ENCODE measurements around the gene SLC38A8. TPM values are rescaled to one million over a fixed set of nuclear protein-coding genes. Genes with fewer than 3 reads are reported as not detected.

Gene SLC38A8
- total RNA-seq, 1 donor from 2014 or later: not detected

DNA sequence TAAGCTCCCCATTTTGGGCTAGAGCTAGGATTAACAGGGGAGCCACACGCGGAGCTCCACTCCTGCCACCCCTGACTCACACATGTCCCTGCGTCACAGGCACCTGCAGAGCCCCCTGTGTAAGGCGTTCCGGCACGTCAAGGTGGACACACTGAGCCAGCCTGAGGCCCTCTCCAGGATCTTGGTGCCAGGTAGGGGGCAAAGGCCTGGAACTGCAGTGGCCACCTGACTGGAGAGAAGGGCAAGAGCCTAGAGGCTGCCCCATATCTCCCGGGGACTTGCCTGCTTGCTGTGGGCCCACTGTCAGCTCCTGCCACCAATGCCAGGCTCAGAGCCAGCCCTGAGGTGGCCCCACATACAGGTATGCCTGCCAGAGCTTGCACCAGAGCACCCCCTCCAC lies 40.9 kb downstream of the SLC38A8 start:
- H3K9me3 Mint-ChIP-seq: no peaks in the 10 kb centered on the region
- no peaks in the 10 kb centered on the region for H3K4me1 Mint-ChIP-seq
- no peak overlapping the region for H3K4me3 Mint-ChIP-seq
- H3K27me3 Mint-ChIP-seq: no peaks in the 10 kb centered on the region
- intact Hi-C loops (cut with micrococcal nuclease): no loop called here
- H3K27ac Mint-ChIP-seq: no peak overlapping the region
- H3K36me3 Mint-ChIP-seq (ENCODE audit: low read depth): no peaks in the 10 kb centered on the region
- DNase-seq: no peak

DNA sequence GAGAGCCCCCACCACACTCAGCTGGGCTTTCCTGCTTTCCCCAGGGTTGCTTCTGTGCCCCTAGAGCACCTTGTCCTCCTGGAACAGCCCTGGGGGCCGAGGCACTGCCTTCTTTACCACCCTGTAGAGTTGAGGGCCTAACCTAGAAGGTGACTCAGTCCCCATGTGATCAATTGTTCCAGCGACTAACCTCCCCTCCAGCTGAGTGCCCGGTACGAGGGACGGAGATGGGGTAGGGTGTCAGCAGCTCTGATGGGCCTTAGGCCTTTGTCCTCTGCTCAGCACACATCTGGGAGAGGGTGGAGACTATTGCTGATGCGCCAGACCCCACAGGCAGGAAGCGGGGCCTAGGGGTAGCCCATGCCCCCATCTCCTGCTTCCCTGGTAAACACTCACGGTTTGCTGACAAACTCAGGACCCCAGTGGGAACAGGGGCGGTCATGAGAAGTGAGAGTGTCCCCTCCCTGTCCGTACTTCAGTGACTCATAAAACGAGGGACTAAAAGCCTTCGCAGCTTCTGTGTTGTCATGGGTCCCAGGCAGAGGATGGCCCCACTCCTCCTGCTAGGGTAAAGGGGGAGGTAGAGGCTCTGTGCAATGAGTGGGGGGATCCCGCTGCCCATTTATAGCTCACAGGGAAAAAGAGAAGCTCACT lies 41.5 kb downstream of the SLC38A8 start:
- Mint-ChIP-seq H3K4me1 (no peaks in the 10 kb centered on the region), H3K27ac (no peak overlapping the region), H3K36me3 (ENCODE audit: low read depth) (no peaks in the 10 kb centered on the region), H3K27me3 (no peaks in the 10 kb centered on the region), H3K9me3 (no peaks in the 10 kb centered on the region), H3K4me3 (no peak overlapping the region)
- DNase-seq: no peak
- intact Hi-C loops (cut with micrococcal nuclease): no loop called here

DNA sequence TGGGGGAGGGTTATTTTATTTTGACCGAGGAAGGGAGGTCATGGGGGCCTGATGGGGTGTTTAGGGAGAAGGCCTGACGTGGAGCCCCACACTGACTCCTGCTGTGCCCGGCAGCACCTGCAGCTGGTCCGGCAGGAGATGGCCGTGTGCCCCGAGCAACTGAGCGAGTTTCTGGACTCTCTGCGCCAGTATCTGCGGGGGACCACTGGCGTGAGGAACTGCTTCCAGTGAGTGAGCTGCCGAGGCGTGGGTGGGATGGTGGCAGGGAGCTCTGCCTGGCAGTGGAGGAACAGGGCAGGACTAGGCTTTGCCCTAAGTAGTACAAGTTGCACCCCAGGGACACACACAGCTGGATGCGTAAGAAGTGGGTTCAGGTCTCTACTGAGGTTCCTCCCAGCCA lies 44.5 kb downstream of the SLC38A8 start:
- H3K9me3 Mint-ChIP-seq: no peaks in the 10 kb centered on the region
- H3K27ac Mint-ChIP-seq: no peak overlapping the region
- no peak overlapping the region for H3K4me3 Mint-ChIP-seq
- peaks cover 6% of the 10 kb centered on the region for H3K27me3 Mint-ChIP-seq
- intact Hi-C loops (cut with micrococcal nuclease): no loop called here
- H3K4me1 Mint-ChIP-seq: no peaks in the 10 kb centered on the region
- no peaks in the 10 kb centered on the region for H3K36me3 Mint-ChIP-seq (ENCODE audit: low read depth)
- DNase-seq: no peak

DNA sequence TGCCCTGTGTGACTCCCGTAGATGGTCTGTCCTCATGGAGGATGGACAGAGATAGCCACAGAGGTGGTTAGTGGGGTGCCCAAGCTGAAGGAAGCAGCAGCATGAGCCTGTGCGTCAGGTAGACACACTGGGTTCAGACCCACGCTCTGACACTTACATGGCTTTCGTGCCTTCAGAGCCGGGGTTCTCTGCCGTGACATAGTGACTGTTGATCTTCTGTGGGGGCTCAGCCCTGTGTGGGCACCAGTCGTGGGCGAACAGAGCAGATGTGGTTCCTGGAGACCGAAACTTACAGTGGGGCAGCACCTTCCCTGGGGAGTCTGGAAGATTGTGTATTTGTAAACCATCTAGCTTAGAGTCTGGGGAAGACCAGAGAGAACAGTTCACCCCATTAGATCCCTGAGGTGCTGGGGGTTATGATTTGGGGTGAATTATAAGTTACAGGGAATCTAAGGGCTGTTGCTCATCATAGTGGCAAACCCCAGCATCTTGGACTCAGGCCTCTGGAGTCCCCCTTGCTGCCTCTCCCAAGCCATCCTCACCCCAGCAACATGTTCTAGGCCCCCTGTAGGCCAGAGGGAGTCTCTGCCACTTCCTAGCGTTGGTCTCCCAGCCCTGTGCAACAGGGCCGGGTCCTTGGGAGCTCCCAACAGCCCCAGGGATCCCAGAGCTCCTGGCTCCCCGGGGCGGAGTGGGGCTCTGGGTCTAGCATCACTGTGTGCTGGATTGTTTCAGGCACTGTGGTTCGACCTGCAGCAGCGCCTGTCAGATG lies 45.9 kb downstream of the SLC38A8 start:
- Mint-ChIP-seq H3K4me3 (no peak overlapping the region), H3K4me1 (no peaks in the 10 kb centered on the region), H3K27ac (no peak overlapping the region), H3K36me3 (ENCODE audit: low read depth) (no peaks in the 10 kb centered on the region), H3K27me3 (peaks cover 6% of the 10 kb centered on the region), H3K9me3 (no peaks in the 10 kb centered on the region)
- DNase-seq: no peak
- intact Hi-C loops (cut with micrococcal nuclease): no loop called here

DNA sequence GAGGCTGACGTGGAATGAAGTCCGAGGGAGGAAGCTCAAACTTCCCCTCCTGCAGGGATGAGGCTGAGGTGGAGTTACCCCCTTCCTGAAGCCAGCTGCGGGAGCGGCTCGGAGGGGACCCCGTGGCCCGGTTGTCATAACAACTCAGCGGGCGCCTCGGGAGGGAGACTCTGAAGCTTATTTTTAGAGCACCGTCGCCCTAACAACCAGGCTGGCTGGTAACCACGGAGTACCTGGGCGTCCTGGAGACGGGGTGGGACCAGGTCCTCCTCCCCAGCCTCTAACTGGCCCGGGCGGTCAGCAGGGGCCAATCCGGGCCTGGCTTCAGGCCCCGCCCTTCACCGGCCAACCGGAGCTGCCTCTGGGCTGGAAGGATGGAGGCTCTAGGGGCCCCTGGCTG lies 46.8 kb downstream of the SLC38A8 start:
- Mint-ChIP-seq H3K4me1 (no peaks in the 10 kb centered on the region), H3K27me3 (peaks cover 6% of the 10 kb centered on the region), H3K36me3 (ENCODE audit: low read depth) (no peaks in the 10 kb centered on the region), H3K9me3 (no peaks in the 10 kb centered on the region), H3K27ac (no peak overlapping the region), H3K4me3 (no peak overlapping the region)
- intact Hi-C loops (cut with micrococcal nuclease): no loop called here
- no peak for DNase-seq

DNA sequence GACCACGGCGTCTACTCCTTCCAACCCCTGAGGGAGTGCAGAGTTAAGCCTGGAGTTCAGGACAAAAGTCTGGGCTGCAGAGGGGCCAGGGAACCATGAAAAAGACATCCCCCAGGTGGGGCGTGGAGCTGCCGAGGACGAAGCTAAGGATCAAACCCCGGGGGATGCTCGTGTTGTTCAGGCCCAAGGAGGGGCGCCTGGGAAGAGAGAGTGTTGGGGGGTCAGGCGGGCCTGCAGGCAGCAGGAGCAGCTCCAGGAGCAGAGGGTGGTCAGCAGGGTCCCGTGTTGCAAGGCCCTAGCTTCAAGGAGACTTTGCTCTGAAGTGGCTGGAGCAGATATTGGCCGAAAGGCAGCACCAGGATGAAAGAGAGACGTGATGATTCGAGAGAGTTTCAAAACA lies 47.9 kb downstream of the SLC38A8 start:
- Mint-ChIP-seq H3K4me1 (no peaks in the 10 kb centered on the region), H3K9me3 (no peaks in the 10 kb centered on the region), H3K27ac (no peak overlapping the region), H3K27me3 (peaks cover 8% of the 10 kb centered on the region), H3K4me3 (no peak overlapping the region), H3K36me3 (ENCODE audit: low read depth) (no peaks in the 10 kb centered on the region)
- no peak for DNase-seq
- intact Hi-C loops (cut with micrococcal nuclease): no loop called here

DNA sequence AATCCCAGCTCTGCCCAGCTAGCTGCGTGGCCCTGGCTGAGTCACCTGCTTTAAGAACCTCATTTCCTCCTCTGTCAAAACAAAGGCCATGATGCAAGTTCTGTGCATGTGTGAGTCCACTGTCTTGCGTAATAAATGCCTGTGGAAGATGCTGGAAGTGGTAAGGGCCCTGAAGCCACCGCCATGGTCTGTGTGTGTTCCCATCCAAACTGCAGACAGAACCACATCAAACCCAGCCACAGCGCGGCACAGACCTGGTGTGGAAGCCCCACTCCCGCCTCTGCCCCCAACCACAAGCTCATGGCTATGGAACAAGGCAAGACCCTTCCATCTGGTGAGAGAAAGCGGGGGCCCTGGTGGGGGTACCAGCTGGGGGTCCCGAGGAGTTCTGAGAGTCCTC lies 48.5 kb downstream of the SLC38A8 start:
- DNase-seq: no peak
- Mint-ChIP-seq H3K27me3 (peaks cover 8% of the 10 kb centered on the region), H3K4me3 (no peak overlapping the region), H3K36me3 (ENCODE audit: low read depth) (no peaks in the 10 kb centered on the region), H3K9me3 (no peaks in the 10 kb centered on the region), H3K4me1 (no peaks in the 10 kb centered on the region), H3K27ac (no peak overlapping the region)
- intact Hi-C loops (cut with micrococcal nuclease): no loop called here

DNA sequence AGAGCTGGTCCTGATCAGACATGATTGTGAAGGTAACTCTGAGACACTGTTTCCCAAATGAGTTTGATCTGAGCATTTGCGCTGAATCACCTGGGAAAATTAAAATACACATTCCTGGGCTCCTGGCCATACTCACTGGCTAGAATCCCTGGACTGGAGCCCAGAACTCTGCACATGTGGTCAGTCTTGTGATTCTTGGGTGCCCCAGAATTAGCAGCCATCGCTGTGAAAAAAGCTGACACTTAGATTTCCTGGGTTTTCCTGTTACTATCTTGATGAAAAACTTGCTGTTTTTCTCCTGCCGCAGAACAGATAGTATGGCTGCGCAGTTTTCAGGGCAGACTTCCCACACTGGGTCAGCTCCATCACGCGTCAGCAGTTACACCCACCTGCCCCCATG lies 50.0 kb downstream of the SLC38A8 start:
- no peak for DNase-seq
- Mint-ChIP-seq H3K27me3 (peaks cover 12% of the 10 kb centered on the region), H3K27ac (no peak overlapping the region), H3K4me3 (no peak overlapping the region), H3K4me1 (no peaks in the 10 kb centered on the region), H3K9me3 (no peaks in the 10 kb centered on the region), H3K36me3 (ENCODE audit: low read depth) (no peaks in the 10 kb centered on the region)
- intact Hi-C loops (cut with micrococcal nuclease): no loop called here

DNA sequence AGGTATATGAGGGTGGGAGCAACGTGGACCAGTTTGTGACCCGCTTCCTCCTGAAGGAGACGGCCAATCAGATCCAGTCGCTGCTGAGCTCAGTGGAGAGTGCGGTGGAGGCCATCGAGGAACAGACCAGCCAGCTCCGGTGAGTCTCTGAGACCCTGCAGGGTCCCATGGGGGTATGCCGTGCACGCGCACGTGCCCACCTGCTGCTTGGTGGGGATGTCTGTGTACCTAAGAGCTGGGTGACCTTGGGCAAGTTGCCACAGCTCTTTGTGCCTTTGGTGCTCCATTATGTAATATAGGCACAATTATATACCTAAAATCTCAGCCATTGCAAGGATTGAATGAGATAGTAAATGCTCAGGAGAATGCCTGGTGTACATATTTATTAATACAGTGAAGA lies 52.1 kb downstream of the SLC38A8 start:
- no peak for DNase-seq
- Mint-ChIP-seq H3K27ac (no peak overlapping the region), H3K36me3 (ENCODE audit: low read depth) (no peaks in the 10 kb centered on the region), H3K27me3 (peaks cover 15% of the 10 kb centered on the region), H3K9me3 (no peaks in the 10 kb centered on the region), H3K4me1 (no peaks in the 10 kb centered on the region), H3K4me3 (no peak overlapping the region)
- intact Hi-C loops (cut with micrococcal nuclease): no loop called here

DNA sequence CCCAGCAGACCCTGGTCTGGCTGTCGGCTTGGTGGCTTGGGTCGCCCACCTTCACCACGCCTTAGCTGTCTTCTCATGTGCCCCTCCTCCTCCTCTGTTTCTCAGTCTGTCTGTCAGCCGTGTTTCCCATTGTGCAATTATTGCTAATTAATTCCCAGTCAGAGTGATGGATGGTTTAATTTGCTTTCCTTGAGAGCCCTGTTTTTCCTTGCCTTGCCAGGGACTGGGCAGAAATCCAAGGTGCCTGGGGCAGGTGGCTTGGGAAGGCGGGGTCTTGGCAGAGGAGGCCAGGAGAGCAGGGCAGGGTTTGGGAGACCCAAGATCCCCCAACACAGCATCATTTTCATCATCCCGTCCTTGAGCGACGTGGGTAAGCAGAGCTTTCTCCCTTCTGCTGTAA lies 53.3 kb downstream of the SLC38A8 start:
- no peaks in the 10 kb centered on the region for H3K36me3 Mint-ChIP-seq (ENCODE audit: low read depth)
- no peak for DNase-seq
- intact Hi-C loops (cut with micrococcal nuclease): no loop called here
- peaks cover 14% of the 10 kb centered on the region for H3K27me3 Mint-ChIP-seq
- no peak overlapping the region for H3K4me3 Mint-ChIP-seq
- no peak overlapping the region for H3K27ac Mint-ChIP-seq
- no peaks in the 10 kb centered on the region for H3K9me3 Mint-ChIP-seq
- H3K4me1 Mint-ChIP-seq: no peaks in the 10 kb centered on the region

DNA sequence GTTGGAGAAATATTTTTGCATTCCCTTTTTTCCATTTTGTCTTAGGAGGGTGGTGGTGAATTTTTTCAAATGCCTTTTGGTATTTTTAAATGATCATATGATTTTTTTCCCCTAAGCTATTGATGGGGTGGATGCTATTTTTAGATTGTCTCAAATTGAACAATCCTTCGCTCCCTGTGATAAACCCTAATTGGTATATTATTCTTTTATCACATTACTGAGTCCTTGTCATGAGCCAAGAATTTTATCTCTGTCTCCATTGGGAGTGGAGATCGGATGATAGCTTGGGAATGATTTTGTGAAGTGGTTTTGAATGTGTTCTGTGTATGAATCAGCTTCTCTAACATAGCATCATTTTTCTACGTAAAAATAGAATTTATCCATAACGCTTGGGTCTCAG lies 59.1 kb downstream of the SLC38A8 start:
- no peak for DNase-seq
- H3K27me3 Mint-ChIP-seq: peaks cover 5% of the 10 kb centered on the region
- H3K4me1 Mint-ChIP-seq: no peaks in the 10 kb centered on the region
- no peaks in the 10 kb centered on the region for H3K9me3 Mint-ChIP-seq
- H3K27ac Mint-ChIP-seq: no peak overlapping the region
- no peak overlapping the region for H3K4me3 Mint-ChIP-seq
- H3K36me3 Mint-ChIP-seq (ENCODE audit: low read depth): no peaks in the 10 kb centered on the region
- intact Hi-C loops (cut with micrococcal nuclease): no loop called here

DNA sequence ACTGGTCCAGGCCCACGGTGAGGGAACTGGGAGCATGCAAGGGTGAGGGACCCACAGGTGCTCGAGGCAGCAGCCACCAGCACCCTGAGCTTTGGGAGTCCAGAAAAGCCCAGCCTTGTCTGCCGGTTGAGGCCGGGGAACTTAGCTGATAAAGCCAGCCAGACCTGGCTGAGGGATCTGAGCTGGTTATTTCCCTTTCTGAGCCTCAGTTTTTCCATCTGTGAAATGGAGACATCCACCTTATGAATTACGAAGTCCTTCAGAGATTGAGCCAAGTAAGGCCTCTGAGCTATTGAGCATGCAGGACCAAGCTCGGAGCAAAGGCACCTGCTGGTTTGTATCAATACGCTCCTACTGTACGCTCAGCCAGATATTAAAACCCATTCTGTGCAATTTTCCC lies 60.8 kb downstream of the SLC38A8 start:
- intact Hi-C loops (cut with micrococcal nuclease): no loop called here
- Mint-ChIP-seq H3K4me1 (no peaks in the 10 kb centered on the region), H3K36me3 (ENCODE audit: low read depth) (no peaks in the 10 kb centered on the region), H3K27me3 (no peaks in the 10 kb centered on the region), H3K27ac (no peak overlapping the region), H3K9me3 (no peaks in the 10 kb centered on the region), H3K4me3 (no peak overlapping the region)
- no peak for DNase-seq

DNA sequence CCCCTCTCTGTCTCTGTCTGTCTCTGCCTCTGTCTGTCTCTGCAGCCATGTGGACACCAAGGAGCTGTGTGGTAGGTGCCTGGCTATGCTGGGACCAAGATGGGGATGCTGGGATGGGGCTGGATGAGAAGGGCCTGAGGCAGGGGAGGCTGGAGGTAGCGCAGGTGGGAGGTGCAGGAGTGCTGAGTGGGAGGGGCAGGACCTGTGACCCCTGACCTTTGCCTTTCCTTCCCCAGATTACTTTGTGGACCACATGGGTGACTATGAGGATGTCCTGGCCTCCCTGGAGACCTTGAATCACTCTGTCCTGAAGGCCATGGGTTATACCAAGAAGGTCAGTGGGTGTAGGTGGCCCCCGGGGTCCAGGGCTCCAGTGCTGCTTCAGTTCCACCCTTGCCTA lies 61.8 kb downstream of the SLC38A8 start:
- no peaks in the 10 kb centered on the region for H3K9me3 Mint-ChIP-seq
- H3K4me3 Mint-ChIP-seq: no peak overlapping the region
- intact Hi-C loops (cut with micrococcal nuclease): no loop called here
- DNase-seq: no peak
- no peaks in the 10 kb centered on the region for H3K36me3 Mint-ChIP-seq (ENCODE audit: low read depth)
- H3K27me3 Mint-ChIP-seq: no peaks in the 10 kb centered on the region
- no peaks in the 10 kb centered on the region for H3K4me1 Mint-ChIP-seq
- no peak overlapping the region for H3K27ac Mint-ChIP-seq

DNA sequence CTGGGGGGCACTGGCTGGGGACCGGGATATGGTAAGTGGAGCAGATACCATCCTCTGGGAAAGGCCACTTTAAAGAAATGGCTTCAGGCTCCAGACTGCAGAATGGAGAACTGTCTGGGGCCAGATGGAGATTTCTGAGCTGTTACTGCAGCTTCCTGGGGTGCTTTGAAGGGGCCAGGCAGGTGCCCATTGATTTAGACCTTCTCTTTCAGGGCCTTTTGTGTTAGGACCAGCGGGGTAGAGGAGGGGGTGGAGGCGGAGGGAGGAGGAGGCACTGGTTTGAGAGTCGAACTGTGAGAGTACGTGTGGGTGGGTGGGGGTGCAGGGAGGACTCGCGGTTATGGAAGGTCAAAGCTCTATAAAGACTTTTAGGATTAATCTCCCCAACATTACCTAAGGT lies 63.2 kb downstream of the SLC38A8 start:
- no peak overlapping the region for H3K27ac Mint-ChIP-seq
- DNase-seq: no peak
- no peaks in the 10 kb centered on the region for H3K27me3 Mint-ChIP-seq
- no peaks in the 10 kb centered on the region for H3K36me3 Mint-ChIP-seq (ENCODE audit: low read depth)
- H3K4me1 Mint-ChIP-seq: no peaks in the 10 kb centered on the region
- no peaks in the 10 kb centered on the region for H3K9me3 Mint-ChIP-seq
- intact Hi-C loops (cut with micrococcal nuclease): no loop called here
- H3K4me3 Mint-ChIP-seq: no peak overlapping the region

DNA sequence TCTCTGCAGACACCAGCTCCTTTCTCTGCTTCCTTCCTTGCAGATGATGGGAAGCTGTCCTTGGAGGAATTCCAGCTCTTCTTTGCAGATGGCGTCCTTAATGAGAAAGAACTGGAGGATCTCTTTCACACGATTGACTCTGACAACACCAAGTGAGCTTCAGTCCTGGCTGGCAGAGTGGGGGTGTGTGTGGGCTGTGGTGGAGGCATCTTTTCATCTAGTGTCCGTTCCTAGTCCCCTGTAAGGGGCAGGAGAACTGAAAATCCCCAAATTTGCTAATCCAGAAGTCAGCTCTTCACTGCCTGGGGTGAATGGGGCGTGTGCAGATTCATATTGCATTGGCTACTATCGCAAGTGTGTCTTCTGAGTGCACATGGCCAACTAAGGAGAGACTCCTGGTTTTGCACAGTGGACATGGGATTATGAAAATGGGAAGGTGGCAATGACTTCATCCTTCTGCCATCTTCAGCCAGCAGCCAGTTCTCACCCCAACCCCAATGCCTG lies 64.1 kb downstream of the SLC38A8 start:
- intact Hi-C loops (cut with micrococcal nuclease): no loop called here
- Mint-ChIP-seq H3K27ac (no peak overlapping the region), H3K27me3 (no peaks in the 10 kb centered on the region), H3K4me1 (no peaks in the 10 kb centered on the region), H3K9me3 (no peaks in the 10 kb centered on the region), H3K36me3 (ENCODE audit: low read depth) (no peaks in the 10 kb centered on the region), H3K4me3 (no peak overlapping the region)
- DNase-seq: no peak
